HepG2 (cell line): ENCODE measurements around the gene DPP8. TPM values are rescaled to one million over a fixed set of nuclear protein-coding genes. Genes with fewer than 3 reads are reported as not detected.

Source experiments
- CBX5 ChIP-seq: sonication (generic); formaldehyde crosslinking; IDR thresholded peaks from 2 replicates; pipeline ENCODE4 v1.4.0; 2020; ENCODE audit warnings: missing genetic modification reagents, borderline replicate concordance
- ETV5 ChIP-seq: IDR thresholded peaks from 2 replicates; pipeline ENCODE4 v1.6.1; 2018; ENCODE audit warnings: missing biosample characterization, missing genetic modification reagents, inconsistent platforms, borderline replicate concordance
- FOSL2 ChIP-seq: sonication (generic); formaldehyde crosslinking; IDR thresholded peaks from 2 replicates; pipeline ENCODE4 v1.4.0; 2020; ENCODE audit warnings: missing genetic modification reagents
- HMGA1 ChIP-seq: sonication (generic); formaldehyde crosslinking; conservative IDR thresholded peaks from 2 replicates; pipeline ENCODE4 v1.4.0; 2020; ENCODE audit warnings: missing genetic modification reagents
- IRF2 ChIP-seq: IDR thresholded peaks from 2 replicates; pipeline ENCODE4 v1.6.1; 2018; ENCODE audit warnings: missing genetic modification reagents, missing compliant biosample characterization
- JUNB ChIP-seq: sonication (generic); formaldehyde crosslinking; IDR thresholded peaks from 2 replicates; pipeline ENCODE4 v1.8.0; 2022; ENCODE audit warnings: missing genetic modification reagents, mild to moderate bottlenecking, borderline replicate concordance
- KDM2A ChIP-seq: sonication (generic); formaldehyde crosslinking; IDR thresholded peaks from 2 replicates; pipeline ENCODE4 v1.4.0; 2020; ENCODE audit warnings: low read depth, missing genetic modification reagents, borderline replicate concordance
- NR1H2 ChIP-seq: sonication (generic); formaldehyde crosslinking; IDR thresholded peaks from 2 replicates; pipeline ENCODE4 v1.8.1; 2022; ENCODE audit warnings: low read depth, missing genetic modification reagents, borderline replicate concordance
- REPIN1 ChIP-seq: sonication (generic); formaldehyde crosslinking; IDR thresholded peaks from 2 replicates; pipeline ENCODE4 v1.8.0; 2022; ENCODE audit warnings: missing genetic modification reagents, low read depth, mild to moderate bottlenecking, borderline replicate concordance
- SAFB2 ChIP-seq: sonication (generic); formaldehyde crosslinking; IDR thresholded peaks from 2 replicates; pipeline ENCODE4 v1.5.1; 2020; ENCODE audit warnings: missing genetic modification reagents, low read depth, mild to moderate bottlenecking, borderline replicate concordance
- SMAD3 ChIP-seq: sonication (generic); formaldehyde crosslinking; IDR thresholded peaks from 2 replicates; pipeline ENCODE4 v1.4.0; 2020; ENCODE audit warnings: missing genetic modification reagents
- SRSF4 ChIP-seq: fragments of 200-400 bp; formaldehyde crosslinking; IDR thresholded peaks from one replicate; pipeline ENCODE4 v1.6.1; 2018; ENCODE audit warnings: mild to moderate bottlenecking, low read depth, low read length, moderate library complexity; ENCODE audit not compliant: poor library complexity, severe bottlenecking
- ZKSCAN8 ChIP-seq: IDR thresholded peaks from 2 replicates; pipeline ENCODE4 v1.6.1; 2016; ENCODE audit warnings: borderline replicate concordance, missing genetic modification reagents, missing compliant biosample characterization
- ZNF235 ChIP-seq: sonication (generic); formaldehyde crosslinking; IDR thresholded peaks from 2 replicates; pipeline ENCODE4 v1.8.1; 2023; ENCODE audit warnings: mild to moderate bottlenecking, missing genetic modification reagents, borderline replicate concordance
- ZNF34 ChIP-seq: sonication (generic); formaldehyde crosslinking; IDR thresholded peaks from 2 replicates; pipeline ENCODE4 v1.4.0; 2020; ENCODE audit warnings: mild to moderate bottlenecking, missing genetic modification reagents, borderline replicate concordance
- ZNF350 ChIP-seq: sonication (generic); formaldehyde crosslinking; IDR thresholded peaks from 2 replicates; pipeline ENCODE4 v1.4.0; 2020; ENCODE audit warnings: mild to moderate bottlenecking, low read depth, missing genetic modification reagents, borderline replicate concordance
- ZNF496 ChIP-seq: sonication (generic); formaldehyde crosslinking; IDR thresholded peaks from 2 replicates; pipeline ENCODE4 v1.8.1; 2023; ENCODE audit warnings: mild to moderate bottlenecking, moderate library complexity, missing genetic modification reagents; ENCODE audit not compliant: insufficient replicate concordance
- ZNF570 ChIP-seq: sonication (generic); formaldehyde crosslinking; IDR thresholded peaks from 2 replicates; pipeline ENCODE4 v1.4.0; 2020; ENCODE audit warnings: mild to moderate bottlenecking, missing genetic modification reagents, borderline replicate concordance
- ZNF644 ChIP-seq: IDR thresholded peaks from 2 replicates; pipeline ENCODE4 v1.6.1; 2016; ENCODE audit warnings: low read depth
- ZNF674 ChIP-seq: sonication (generic); formaldehyde crosslinking; IDR thresholded peaks from 2 replicates; pipeline ENCODE4 v1.5.0; 2020; ENCODE audit warnings: low read depth, mild to moderate bottlenecking, missing genetic modification reagents
- ZNF737 ChIP-seq: sonication (generic); formaldehyde crosslinking; IDR thresholded peaks from 2 replicates; pipeline ENCODE4 v1.5.0; 2020; ENCODE audit warnings: missing genetic modification reagents, mild to moderate bottlenecking, borderline replicate concordance
- polyA plus RNA-seq, 8 experiments: library from polyadenylated mRNA; depleted of rRNA in 3 of 8; stranded (reverse) in 7 of 8; unstranded in 1 of 8; fragments of >200 nt; fragmentation: Illumina TruSeq in 4 of 8; extraction: Trizol in 4 of 8; gene quantifications; 2 replicates each; pipeline versions ENCODE4 v1.2.1 to v1.2.3, GENCODE V29; 2011 to 2016; ENCODE audit warnings: low read depth in 4 of 8, missing spikeins in 1 of 8, mixed read lengths in 1 of 8; ENCODE audit not compliant: insufficient read depth in 1 of 8
- total RNA-seq, 5 experiments: library from RNA; depleted of rRNA; stranded (reverse); fragments of >200 nt; fragmentation: Illumina TruSeq; extraction: Trizol; gene quantifications; 2 replicates each; pipeline ENCODE4 v1.2.3, GENCODE V29; 2016; ENCODE audit warnings: low read depth in 1 of 5
- TF ChIP-seq, protein P1 (sequence below): sonication (generic); formaldehyde crosslinking; IDR thresholded peaks from 2 replicates; pipeline ENCODE4 v1.4.0; 2020; ENCODE audit warnings: mild to moderate bottlenecking, missing genetic modification reagents, borderline replicate concordance
- TF ChIP-seq, protein P2 (sequence below): sonication (generic); formaldehyde crosslinking; conservative IDR thresholded peaks from 2 replicates; pipeline ENCODE4 v1.5.0; 2020; ENCODE audit warnings: missing genetic modification reagents
- TF ChIP-seq, protein P3 (sequence below): sonication (generic); formaldehyde crosslinking; IDR thresholded peaks from 2 replicates; pipeline ENCODE4 v1.8.1; 2022; ENCODE audit warnings: mild to moderate bottlenecking, missing genetic modification reagents

The DPP8 gene
- total and polyA plus RNA-seq, 2 of the 13 experiments (the other 11 are each of a cell fraction or from before 2014, with no cell fraction given), result 18.0 to 26.3 TPM

DNA sequence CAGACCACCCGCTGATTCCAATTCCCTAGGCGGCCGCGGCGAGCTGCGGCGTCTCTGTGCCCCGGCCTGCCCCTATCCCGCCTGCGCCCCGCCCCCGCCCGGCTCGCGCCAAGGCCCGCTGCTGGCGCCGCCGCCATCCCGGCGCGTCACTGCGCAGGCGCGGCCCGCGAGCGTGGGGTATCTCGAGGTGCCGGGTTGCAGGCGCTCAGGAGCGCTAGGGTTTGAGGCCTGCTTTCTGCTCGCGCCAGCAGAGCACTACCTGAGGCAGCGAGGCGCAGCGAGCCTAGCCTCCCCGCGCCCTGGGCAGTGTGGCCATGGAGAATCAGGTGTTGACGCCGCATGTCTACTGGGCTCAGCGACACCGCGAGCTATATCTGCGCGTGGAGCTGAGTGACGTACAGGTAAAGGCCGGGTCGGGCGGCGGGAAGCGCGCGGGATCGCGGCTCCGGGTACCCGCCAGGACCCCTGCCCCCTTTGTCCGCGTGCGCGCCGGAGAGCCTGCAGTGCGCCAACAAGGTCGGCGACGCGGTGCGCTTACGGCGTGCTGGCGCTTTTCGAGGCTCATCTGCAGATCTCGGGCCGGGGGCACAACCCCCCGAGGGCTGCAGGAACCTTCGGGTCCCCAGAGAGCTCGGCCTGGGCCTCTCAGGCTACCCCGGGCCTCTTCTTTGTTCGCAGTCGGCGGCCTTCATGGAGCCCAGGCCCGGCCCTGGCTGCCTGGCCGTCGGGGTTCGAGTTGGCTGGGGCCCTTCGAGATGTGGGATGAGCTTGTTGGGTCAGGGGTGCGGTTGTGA is 13.0 kb upstream of the DPP8 start, which contains the start of gene HACD3 (continued):
- peak; percentile 64; the same call in 1 of the 2 replicates for TF ChIP-seq SAFB2 (CRISPR knock-in tag)
- TF ChIP-seq, protein P1, sequence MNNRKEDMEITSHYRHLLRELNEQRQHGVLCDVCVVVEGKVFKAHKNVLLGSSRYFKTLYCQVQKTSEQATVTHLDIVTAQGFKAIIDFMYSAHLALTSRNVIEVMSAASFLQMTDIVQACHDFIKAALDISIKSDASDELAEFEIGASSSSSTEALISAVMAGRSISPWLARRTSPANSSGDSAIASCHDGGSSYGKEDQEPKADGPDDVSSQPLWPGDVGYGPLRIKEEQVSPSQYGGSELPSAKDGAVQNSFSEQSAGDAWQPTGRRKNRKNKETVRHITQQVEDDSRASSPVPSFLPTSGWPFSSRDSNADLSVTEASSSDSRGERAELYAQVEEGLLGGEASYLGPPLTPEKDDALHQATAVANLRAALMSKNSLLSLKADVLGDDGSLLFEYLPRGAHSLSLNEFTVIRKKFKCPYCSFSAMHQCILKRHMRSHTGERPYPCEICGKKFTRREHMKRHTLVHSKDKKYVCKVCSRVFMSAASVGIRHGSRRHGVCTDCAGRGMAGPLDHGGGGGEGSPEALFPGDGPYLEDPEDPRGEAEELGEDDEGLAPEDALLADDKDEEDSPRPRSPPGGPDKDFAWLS, result peak; percentile 71; the same call in 1 of the 2 replicates
- TF ChIP-seq SMAD3 (CRISPR knock-in tag), result 0 out of 2 replicates have a peak, but pooled peaks have one; percentile 23
- TF ChIP-seq CBX5 (CRISPR knock-in tag), result peak; percentile 39; the same call in 1 of the 2 replicates
- TF ChIP-seq NR1H2, result peak; percentile 33; the same call in 1 of the 2 replicates
- TF ChIP-seq REPIN1 (CRISPR knock-in tag), result no peak
- TF ChIP-seq, protein P2, sequence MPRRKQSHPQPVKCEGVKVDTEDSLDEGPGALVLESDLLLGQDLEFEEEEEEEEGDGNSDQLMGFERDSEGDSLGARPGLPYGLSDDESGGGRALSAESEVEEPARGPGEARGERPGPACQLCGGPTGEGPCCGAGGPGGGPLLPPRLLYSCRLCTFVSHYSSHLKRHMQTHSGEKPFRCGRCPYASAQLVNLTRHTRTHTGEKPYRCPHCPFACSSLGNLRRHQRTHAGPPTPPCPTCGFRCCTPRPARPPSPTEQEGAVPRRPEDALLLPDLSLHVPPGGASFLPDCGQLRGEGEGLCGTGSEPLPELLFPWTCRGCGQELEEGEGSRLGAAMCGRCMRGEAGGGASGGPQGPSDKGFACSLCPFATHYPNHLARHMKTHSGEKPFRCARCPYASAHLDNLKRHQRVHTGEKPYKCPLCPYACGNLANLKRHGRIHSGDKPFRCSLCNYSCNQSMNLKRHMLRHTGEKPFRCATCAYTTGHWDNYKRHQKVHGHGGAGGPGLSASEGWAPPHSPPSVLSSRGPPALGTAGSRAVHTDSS, result no peak
- TF ChIP-seq IRF2 (CRISPR knock-in tag), result peak; percentile 22; the same call in 1 of the 2 replicates
- peak; percentile 89 for TF ChIP-seq ZNF350 (CRISPR knock-in tag)
- peak; percentile 87 for TF ChIP-seq KDM2A
- TF ChIP-seq ZKSCAN8 (CRISPR knock-in tag), result no peak
- no peak for TF ChIP-seq JUNB
- peak; percentile 47 for TF ChIP-seq FOSL2 (CRISPR knock-in tag)
- peak; percentile 77; the same call in 1 of the 2 replicates for TF ChIP-seq ZNF737 (CRISPR knock-in tag)
- no peak for TF ChIP-seq ZNF644 (CRISPR knock-in tag)
- TF ChIP-seq ZNF570 (CRISPR knock-in tag), result 0 out of 2 replicates have a peak, but pooled peaks have one; percentile 86
- no peak for TF ChIP-seq ZNF496 (CRISPR knock-in tag)
- TF ChIP-seq SRSF4, result no peak
- peak; percentile 60; the same call in 1 of the 2 replicates for TF ChIP-seq ZNF235
- TF ChIP-seq HMGA1, result no peak
- TF ChIP-seq, protein P3, sequence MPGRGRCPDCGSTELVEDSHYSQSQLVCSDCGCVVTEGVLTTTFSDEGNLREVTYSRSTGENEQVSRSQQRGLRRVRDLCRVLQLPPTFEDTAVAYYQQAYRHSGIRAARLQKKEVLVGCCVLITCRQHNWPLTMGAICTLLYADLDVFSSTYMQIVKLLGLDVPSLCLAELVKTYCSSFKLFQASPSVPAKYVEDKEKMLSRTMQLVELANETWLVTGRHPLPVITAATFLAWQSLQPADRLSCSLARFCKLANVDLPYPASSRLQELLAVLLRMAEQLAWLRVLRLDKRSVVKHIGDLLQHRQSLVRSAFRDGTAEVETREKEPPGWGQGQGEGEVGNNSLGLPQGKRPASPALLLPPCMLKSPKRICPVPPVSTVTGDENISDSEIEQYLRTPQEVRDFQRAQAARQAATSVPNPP (CRISPR knock-in tag), result no peak
- no peak for TF ChIP-seq ZNF674 (CRISPR knock-in tag)
- TF ChIP-seq ETV5 (CRISPR knock-in tag), result peak; percentile 38
- 0 out of 2 replicates have a peak, but pooled peaks have one; percentile 52 for TF ChIP-seq ZNF34 (CRISPR knock-in tag)
